ENCODE measurements around the gene ARF1. TPM values are rescaled to one million over a fixed set of nuclear protein-coding genes. Genes with fewer than 3 reads are reported as not detected.

The ARF1 gene
- total and polyA plus RNA-seq, 2 of the 8 experiments (the other 6 are each of a cell fraction or from before 2014, with no cell fraction given) = 265 to 471 TPM

- Histone ChIP-seq H4K8ac (ENCODE audit: extremely low read depth, insufficient read depth, low read length) (peak overlapping the region; percentile 65; the same call in 1 of the 2 replicates), H2AK5ac (ENCODE audit: low read depth, low read length) (no peak overlapping the region), H3K4me3 (ENCODE audit: extremely low read depth in 1 of 4, insufficient read depth in 2 of 4, low read depth in 3 of 4, low read length in 4 of 4) (peak overlapping the region in 2 of 4 experiments; percentile 14 to 74; a peak in 2 of 8 replicates), H3K4me2 (ENCODE audit: insufficient read depth in 1 of 2, low read depth in 2 of 2, low read length in 2 of 2) (peak overlapping the region; percentile 65 to 94; a peak in 3 of 4 replicates), H3K9me3 (ENCODE audit: insufficient read depth in 2 of 2, low read depth in 1 of 2, low read length in 1 of 2) (no peaks in the 10 kb centered on the region), H3K27ac (ENCODE audit: low read depth, low read length) (no peak overlapping the region), H3K9ac (replicated peaks in 1 of 4; ENCODE audit: extremely low read depth in 1 of 4, low read depth in 3 of 4, low read length in 3 of 4) (no peak overlapping the region), H4K20me1 (replicated peaks in 1 of 2; ENCODE audit: control insufficient read depth in 1 of 2, insufficient read depth in 2 of 2, low read length in 2 of 2) (no peaks in the 10 kb centered on the region), H3K79me2 (ENCODE audit: control insufficient read depth in 1 of 2, insufficient read depth in 2 of 2, low read length in 2 of 2) (no peaks in the 10 kb centered on the region), H3K23ac (ENCODE audit: insufficient read length) (no peak overlapping the region), H3K18ac (ENCODE audit: extremely low read depth, low read length) (no peak overlapping the region), H3K79me1 (ENCODE audit: low read depth, low read length) (no peaks in the 10 kb centered on the region), H3K36me3 (ENCODE audit: control insufficient read depth in 2 of 4, insufficient read depth in 4 of 4, low read length in 3 of 4) (no peaks in the 10 kb centered on the region), H2BK12ac (ENCODE audit: low read depth, low read length) (no peak overlapping the region), H2BK120ac (replicated peaks; ENCODE audit: low read depth, low read length) (no peak overlapping the region), H3K14ac (ENCODE audit: insufficient read length) (no peak overlapping the region), H4K5ac (ENCODE audit: insufficient read length, low read depth, low read length) (no peak overlapping the region), H2BK15ac (ENCODE audit: low read length) (no peak overlapping the region), H4K91ac (replicated peaks; ENCODE audit: insufficient read length, low read length) (no peak overlapping the region), H2AFZ (ENCODE audit: low read length) (no peak overlapping the region), H3K27me3 (replicated peaks in 1 of 4; ENCODE audit: control insufficient read depth in 3 of 4, extremely low read depth in 1 of 4, insufficient read depth in 3 of 4, low read length in 3 of 4) (peaks cover 21 to 70% (median 57%) of the 10 kb centered on the region in 4 experiments), H3K4ac (replicated peaks; ENCODE audit: insufficient read length, low read depth, low read length) (no peak overlapping the region), H3K56ac (replicated peaks; ENCODE audit: insufficient read length, low read depth, low read length) (no peak overlapping the region), H3K4me1 (replicated peaks in 1 of 4; ENCODE audit: control insufficient read depth in 3 of 4, insufficient read depth in 4 of 4, low read length in 3 of 4) (peaks cover 0 to 4% (median 2%) of the 10 kb centered on the region in 4 experiments; a peak in 3 of 7 replicates), H2BK5ac (ENCODE audit: low read depth, low read length) (no peak overlapping the region), H3K23me2 (ENCODE audit: low read depth, low read length) (peaks cover 2% of the 10 kb centered on the region; the same call in 1 of the 2 replicates), H2BK20ac (ENCODE audit: low read length) (no peak overlapping the region)
- POLR2A ChIA-PET (ENCODE audit: partially characterized antibody) = interaction anchor here (1.0 to 2.1 kb wide), 2 partner anchors 10 to 52 kb away, joined by 3 to 5 read pairs; partner anchors contain the start of gene WNT3A
- WGBS, 2 experiments (ENCODE audit: extremely low coverage in 1 of 2, insufficient coverage in 1 of 2, insufficient read length in 1 of 2, insufficient replicate concordance in 2 of 2, low coverage in 1 of 2, low lambda C conversion rate in 2 of 2, missing lambda C conversion rate in 1 of 2) = 75% methylated on average over 14 of the region's 18 CpGs; no CpG with 5 or more reads in 1 of the 2 experiments
- CTCF ChIA-PET (ENCODE audit: partially characterized antibody) = interaction anchor here (0.7 to 14.1 kb wide), 3 partner anchors 15 to 56 kb away, joined by 3 to 197 read pairs (median 3); partner anchors contain the start of gene WNT3A
- DNase-seq (ENCODE audit: low read depth in 1 of 2, low spot score in 2 of 2) = no peak
- FAIRE-seq = no peak
- TF ChIP-seq CHD2 (IDR thresholded peaks at IDR 0.05; ENCODE audit: low read length) (no peak), HDAC6 (IDR thresholded peaks at IDR 0.05; ENCODE audit: low read depth, low read length) (no peak), CBX8 (IDR thresholded peaks at IDR 0.05; ENCODE audit: borderline replicate concordance, low read depth, low read length) (no peak), RXRA (IDR thresholded peaks at IDR 0.05; ENCODE audit: insufficient read depth, low read depth, low read length) (no peak), TEAD4 (IDR thresholded peaks at IDR 0.05; ENCODE audit: low read depth, low read length) (no peak), RFX5 (IDR thresholded peaks at IDR 0.05; ENCODE audit: borderline replicate concordance, low read depth, low read length) (no peak), MAFK (IDR thresholded peaks at IDR 0.05; ENCODE audit: low read depth, low read length) (no peak), MAX (IDR thresholded peaks at IDR 0.05) (no peak), FOSL1 (IDR thresholded peaks at IDR 0.05; ENCODE audit: insufficient read depth, low read depth, low read length) (no peak), RAD21 (IDR thresholded peaks at IDR 0.05 in 1 of 2, conservative IDR thresholded peaks at IDR 0.05 in 1 of 2; ENCODE audit: low read depth in 2 of 2, low read length in 2 of 2) (no peak), SP1 (IDR thresholded peaks at IDR 0.05; ENCODE audit: low read depth, low read length) (no peak), BRCA1 (IDR thresholded peaks at IDR 0.05; ENCODE audit: low read depth, low read length) (no peak)
Measured at GRCh38 chr1:228058172-228058948, 24.1 kb upstream of the ARF1 start.
